Stimulated activated CD4-positive, alpha-beta T cell treated with anti-CD3 and anti-CD28 coated beads, Interleukin-12 subunit alpha, Interleukin-12 subunit beta, amount 100 ng/mL, for 48 hours (primary cell): ENCODE measurements around the gene STAU1.
"Not testable (repeated sequence)": the region's sequence is repeated elsewhere in the genome, so short reads cannot be mapped to it uniquely, and the experiment has no call there.

Experiments used
- DNase-seq, 3 donors: peaks; one replicate each; pipeline ENCODE4 v3.0.0-alpha.2; 2020; ENCODE audit warnings: low read depth in 2 of 3, low spot score in 1 of 3

The STAU1 gene

GRCh38 chr20:49166534-49167449, 21.3 kb downstream of the STAU1 start:
- DNase-seq: no peak

DNA sequence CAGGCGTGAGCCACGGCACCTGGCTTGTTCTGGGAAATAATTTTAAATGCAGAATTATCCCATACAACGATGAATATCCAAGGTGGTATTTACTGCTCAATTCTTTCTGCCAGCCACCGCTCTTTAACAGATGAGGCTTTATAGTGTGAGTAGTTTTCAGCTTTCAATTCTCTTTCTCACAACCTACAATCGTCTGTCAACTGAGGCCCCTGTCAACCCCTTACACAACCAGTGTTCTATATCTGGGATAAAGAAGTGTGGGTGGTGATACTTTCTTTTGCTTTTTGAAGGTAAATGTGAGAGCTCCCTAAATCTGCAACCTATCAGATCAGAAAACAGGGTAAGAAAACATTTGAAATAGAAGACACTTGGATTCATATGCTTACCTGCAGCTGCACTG, 22.5 kb downstream of the STAU1 start:
- no peak for DNase-seq

DNA sequence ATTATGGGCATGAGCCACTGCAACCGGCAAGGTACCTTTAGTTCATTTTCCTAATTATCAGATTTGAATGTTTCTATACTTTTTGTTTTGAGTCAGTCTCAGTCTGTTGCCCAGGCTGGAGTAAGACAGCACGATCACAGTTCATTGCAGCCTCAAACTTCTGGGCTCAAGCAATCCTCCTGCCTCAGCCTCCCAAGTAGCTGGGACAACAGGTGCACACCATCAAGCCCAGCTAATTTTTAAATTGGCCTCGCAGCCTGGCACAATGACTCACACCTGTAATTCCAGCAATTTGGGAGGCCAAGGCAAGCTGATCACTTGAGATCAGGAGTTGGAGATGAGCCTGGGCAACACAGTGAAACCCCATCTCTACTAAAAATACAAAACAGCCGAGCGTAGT, 24.4 kb downstream of the STAU1 start:
- DNase-seq: no peak

GRCh38 chr20:49161428-49162152, 26.5 kb downstream of the STAU1 start:
- no peak for DNase-seq

DNA sequence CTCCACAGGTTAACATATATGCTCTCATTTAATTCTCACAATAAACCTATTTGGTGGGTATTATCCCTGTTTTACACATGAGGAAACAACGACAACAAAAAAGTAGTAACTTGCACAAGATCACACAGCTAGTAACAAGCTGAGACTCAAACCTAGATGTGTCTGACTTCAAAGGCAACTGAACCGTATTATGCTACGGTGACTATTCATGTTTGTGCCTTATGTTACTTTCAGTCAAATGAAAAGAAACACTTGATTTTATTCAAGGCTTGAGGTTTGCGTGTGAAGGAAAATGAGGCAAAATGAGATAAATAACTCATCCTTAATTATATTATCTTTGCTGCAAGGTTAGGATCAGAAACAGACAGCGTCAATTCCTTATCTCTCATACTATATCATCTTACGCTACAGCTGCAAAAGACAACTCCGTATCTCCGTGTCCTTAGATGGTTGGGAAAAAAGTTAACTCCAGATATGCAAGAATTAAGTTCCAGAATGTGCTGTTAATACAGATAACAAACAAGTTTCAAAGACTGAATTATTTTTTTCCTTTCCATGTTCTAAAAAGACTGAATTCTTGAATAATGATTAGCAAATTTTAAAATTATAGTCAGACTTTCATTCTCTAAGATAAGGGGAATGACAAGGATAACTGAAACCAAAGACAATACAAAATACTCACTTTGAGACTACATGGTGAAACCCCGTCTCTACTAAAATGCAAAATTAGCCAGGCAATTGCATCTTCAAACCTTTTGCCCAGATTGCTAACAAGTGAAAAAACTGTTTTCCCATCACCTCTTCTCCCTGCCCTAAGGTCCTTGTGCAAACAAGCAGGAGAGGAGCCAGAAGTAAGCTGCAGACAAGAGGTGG, 27.8 kb downstream of the STAU1 start:
- DNase-seq: no peak

- no peak for DNase-seq
These were observed 31.0 kb downstream of the STAU1 start for GRCh38 chr20:49157146-49157545.

DNA sequence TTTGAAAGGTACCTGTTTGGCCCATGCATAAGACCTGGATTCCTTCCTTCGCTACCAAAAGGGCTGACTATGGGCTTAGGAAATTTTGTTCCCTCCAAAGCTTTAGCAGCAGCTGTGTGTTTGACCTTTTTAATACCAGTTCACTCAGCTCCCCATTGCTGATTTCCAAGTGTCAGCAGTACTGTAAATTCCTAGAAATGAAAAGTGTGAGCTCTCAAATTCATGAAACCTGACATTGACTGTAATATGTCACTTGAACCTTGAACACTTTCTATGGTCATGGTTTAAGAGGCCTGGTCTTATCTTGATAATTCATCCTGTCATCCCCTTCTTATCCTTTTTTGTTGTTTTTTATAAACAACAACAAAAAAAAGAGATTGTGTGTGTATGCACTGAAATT, 31.7 kb downstream of the STAU1 start:
- DNase-seq: no peak

GRCh38 chr20:49151436-49151835, 36.7 kb downstream of the STAU1 start:
- no peak for DNase-seq

GRCh38 chr20:49149281-49150045, 38.7 kb downstream of the STAU1 start:
- no peak for DNase-seq

DNA sequence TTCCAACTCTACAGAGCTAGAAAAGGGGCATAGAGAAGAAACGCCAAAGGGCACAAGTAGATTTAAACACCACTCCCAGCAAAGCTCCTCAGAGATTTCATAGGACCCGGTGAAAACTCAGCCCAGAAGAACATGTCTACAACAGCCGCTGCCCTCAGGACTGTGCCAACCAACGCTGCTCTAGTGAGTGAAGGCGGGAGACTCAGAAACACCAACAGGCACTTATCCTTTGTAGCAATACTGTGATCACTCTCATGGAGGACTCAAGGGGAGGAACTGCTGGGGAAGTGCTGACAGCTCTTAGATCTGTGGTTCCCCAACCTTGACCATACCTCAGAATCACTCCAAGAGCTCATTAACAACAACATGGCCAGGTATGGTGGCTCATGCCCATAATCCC, 39.5 kb downstream of the STAU1 start:
- DNase-seq: no peak

- no peak for DNase-seq
These were observed 40.8 kb downstream of the STAU1 start for GRCh38 chr20:49147296-49147695.

DNA sequence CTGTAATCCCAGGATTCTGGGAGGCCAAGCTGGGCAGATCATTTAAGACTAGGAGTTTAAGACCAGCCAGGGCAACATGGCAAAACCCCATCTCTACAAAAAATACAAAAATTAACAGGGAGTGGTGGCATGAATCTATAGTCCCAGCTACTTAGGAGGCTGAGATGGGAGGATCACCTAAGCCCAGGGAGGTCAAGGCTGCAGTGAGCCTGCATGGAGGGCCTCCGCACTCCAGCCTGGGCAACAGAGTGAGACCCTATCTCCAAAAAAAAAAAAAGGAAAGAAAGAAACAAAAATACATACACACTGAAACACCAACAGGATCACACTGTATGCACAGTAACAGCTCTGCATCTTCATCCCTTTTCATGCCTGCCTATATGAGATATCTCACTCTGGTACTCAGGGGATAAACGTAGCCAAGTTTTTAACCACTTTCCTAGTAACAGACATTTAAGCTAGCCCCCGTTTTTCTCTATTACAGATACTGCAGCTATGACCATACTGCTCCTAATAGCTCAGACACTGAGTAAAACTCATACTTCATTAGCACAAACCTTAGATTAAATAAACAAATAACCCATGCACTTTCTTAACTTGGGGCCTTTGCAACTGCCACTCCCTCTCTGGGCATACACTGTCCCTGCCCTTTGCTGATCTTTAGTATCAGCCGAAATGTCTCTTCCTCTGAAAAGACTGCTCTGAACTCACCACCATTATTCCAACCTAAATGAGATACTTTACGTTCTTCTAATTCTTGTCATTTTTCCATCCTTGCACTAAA, 41.5 kb downstream of the STAU1 start:
- no peak for DNase-seq

GRCh38 chr20:49140834-49141233, 47.3 kb downstream of the STAU1 start:
- DNase-seq: no peak

DNA sequence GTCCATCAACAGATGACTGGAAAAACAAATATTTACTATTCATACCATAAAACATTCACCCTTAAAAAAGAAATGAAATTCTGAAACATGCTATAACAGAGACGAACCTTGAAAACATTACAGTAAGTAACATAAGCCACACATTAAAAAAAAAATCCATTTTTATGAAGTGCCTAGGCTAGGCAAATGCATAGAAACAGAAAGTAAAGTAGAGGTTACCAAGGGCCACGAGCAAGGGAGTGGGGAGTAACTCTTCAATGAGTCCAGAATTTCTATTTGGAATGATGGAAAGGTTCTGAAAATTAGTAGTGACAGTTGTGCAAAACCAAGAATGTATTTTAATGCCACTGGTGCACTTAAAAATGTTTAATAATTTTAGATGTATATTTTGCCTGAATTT, 47.7 kb downstream of the STAU1 start:
- no peak for DNase-seq

DNA sequence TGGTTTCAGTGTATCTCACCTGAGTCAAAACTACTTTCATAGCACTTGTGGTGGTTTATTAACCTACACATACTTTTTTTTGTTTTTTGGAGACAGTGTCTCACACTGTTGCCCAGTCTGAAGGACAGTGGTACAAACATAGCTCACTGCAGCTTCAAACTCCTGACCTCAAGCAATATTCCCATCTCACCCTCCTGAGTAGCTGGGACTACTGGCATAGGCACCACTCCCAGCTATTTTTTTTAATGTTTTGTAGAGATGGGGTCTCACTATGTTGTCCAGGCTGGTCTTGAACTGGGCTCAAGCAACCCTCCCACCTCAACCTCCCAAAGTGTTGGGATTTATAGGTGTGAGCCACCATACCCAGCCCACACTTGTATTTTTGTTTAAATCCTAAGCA, 49.7 kb downstream of the STAU1 start:
- DNase-seq: no peak

DNA sequence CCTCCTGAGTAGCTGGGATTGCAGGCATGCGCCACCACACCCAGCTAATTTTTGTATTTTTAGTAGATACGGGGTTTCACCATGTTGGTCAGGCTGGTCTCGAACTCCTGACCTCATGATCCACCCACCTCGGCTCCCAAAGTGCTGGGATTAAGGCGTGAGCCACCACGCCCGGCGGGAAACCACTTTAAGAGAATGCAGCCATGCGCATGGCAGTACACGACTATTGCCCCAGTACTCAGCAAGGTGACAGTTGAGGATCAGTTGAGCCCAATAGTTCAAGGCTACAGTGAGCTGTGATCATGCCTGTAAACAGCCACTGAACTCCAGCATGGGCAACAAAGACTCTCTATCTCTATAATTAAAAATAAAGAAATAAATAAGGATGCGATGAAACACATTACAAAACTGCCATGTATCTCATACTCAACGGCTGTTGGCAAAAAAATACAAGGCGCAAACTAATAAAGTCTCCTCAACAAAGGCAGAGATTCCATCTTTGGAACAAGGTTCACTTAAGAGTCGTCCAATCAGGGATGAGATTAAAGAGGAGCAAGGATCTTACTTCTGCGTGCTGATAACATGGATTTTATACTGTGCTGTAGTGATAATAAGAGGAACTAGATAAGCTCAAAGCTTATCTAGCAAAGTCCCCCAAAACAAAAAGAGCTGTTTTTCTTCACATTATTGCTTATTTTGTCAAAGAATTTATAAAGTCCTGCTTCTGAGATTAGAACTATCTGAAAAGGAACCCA, 51.1 kb downstream of the STAU1 start:
- no peak for DNase-seq

GRCh38 chr20:49134797-49135196, 53.3 kb downstream of the STAU1 start:
- DNase-seq: not testable (repeated sequence)

GRCh38 chr20:49133571-49133970, 54.6 kb downstream of the STAU1 start:
- no peak for DNase-seq

GRCh38 chr20:49132995-49133478, 55.1 kb downstream of the STAU1 start:
- peak in 1 of 3 donors; percentile 17 for DNase-seq
